HG03135 (cell line): ENCODE results near the gene EXTL1.

Source experiments
- ATAC-seq: cut with Tn5 transposase; IDR thresholded peaks from one replicate; pipeline ENCODE4 v1.9.1; 2021; ENCODE audit warnings: mild to moderate bottlenecking, moderate library complexity; ENCODE audit not compliant: unreplicated experiment

EXTL1 gene

DNA sequence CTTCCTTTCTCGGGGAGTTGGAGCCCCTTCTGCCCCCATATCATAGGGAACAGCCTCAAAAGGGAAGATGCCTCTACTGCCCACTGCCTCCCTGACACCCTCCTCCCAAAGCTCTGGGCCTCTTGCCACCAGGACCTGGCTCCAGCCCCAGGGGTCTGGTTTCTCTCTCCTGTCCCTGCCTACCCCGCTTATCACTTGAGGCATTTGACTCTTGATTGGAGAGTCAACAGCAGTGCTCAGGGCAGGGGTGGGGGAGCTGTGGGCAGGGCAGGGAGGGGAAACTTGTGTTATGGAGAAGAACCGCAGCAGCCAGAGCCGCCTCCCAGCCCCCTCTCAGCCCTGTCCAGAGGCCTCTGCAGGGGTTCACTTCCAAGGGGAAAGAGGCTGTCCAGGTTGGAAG, 45.3 kb downstream of the EXTL1 start:
- no peak for ATAC-seq

DNA sequence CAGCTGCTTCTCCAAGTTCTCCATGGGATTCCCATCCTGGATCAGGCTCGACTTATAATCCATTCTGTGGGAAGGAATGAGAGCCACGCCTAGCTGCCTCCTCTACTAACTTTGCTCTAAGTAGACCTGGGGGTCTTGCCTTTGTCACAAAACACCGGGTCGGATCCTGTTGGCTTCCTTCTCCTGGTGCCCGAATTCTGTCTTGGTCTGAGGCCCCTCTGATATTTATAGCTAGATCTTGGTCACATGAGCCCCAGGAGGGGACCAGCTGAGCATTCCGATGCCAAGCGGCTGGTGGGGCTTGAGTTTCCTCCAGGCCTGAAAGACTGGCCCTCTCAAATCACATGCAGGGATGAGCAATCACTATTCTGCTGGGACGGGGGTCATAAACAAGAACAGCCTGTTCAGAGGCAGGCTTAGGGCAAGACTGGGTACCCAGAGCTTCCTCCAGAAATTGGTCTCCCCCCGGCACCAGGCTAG, 45.9 kb downstream of the EXTL1 start, which contains the start of gene TRIM63:
Gene TRIM63, minus strand, starts transcription at position 199 of the 480 bp plus-strand sequence. Its CDS starts 136 bp downstream, at position 63.
- ATAC-seq = no peak

DNA sequence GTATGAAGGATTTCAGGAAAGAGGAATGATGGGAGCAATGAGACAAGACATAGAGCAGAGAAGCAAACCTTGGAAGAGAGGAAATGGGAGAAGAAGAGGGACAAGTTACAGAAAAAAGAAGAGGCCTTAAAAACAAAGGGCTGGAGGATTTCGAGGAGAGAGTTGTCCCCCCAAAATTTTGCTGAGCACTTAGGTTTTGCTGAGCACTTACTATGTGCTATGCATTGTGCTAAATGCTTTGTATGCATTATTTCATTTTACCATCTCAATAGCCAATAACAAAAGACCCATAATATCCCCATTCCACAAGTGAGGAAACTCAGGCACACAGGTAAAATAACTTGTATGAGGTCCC, 48.3 kb downstream of the EXTL1 start:
- no peak for ATAC-seq

DNA sequence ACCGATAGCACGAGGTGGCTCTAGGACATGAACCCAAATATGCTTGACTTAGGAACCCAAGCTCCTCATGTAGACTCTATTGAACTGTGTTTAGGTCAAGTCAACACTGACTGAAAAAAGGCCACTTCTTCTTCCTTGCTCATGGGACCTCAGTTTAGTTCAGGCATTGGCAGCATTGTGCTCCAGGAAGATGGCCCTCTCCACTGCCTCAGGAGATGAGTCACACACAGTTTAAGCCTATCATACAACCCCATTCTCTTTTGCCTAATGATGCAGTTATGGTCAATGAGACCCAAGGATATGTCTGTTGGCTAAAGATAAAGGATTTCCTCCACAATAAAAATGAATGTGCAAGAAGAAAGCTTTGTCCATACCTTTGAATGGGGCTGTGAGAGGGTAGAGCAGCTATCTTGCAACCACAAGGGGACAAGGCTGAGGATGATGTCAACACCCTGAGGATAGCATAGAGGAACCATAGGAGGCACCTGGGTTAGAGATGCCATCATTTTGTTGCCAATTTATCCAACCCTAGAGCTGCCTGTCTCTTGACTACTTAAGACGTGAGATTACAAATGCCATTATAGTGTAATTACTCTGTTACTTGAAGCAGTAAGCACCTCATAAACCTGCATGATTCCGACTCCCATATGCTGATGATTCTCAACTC, 48.9 kb downstream of the EXTL1 start:
- ATAC-seq = no peak

DNA sequence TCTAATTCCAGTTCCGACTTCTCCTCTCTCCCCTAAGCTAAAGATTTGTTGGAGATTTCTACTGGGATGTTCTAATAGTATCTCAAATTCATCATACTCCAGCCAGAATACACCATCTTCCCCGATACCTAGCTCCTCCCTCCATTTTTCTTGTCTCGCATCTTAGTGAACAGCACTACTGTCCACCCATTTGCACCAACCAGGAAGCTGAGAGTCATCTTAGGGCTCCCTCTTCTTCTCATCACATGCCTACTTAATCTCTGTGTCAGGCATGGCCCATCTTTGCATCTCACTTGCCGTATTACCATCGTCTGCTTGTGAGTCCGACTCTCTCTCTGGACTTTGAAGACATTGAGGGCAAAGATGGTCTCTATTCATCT, 49.4 kb downstream of the EXTL1 start:
- no peak for ATAC-seq

DNA sequence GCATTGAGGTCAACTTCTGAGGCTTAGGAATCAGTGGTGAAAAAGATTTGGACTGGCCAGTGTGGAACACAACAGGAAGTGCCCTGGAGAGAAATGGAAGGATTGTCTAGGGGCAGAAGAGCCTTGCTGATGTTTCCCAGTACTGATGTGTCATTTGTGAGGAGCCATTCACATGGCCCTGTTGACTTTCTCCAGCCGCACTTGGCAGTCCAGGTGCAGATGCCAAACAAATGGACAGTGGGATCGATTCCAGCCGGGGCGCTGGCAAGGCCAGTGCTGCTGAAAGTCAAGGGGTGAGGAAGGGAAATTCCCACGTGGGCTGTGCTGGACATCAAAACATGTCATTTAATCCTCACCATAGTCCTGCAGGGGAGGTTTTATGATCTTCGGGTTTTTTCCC, 50.7 kb downstream of the EXTL1 start:
- no peak for ATAC-seq

DNA sequence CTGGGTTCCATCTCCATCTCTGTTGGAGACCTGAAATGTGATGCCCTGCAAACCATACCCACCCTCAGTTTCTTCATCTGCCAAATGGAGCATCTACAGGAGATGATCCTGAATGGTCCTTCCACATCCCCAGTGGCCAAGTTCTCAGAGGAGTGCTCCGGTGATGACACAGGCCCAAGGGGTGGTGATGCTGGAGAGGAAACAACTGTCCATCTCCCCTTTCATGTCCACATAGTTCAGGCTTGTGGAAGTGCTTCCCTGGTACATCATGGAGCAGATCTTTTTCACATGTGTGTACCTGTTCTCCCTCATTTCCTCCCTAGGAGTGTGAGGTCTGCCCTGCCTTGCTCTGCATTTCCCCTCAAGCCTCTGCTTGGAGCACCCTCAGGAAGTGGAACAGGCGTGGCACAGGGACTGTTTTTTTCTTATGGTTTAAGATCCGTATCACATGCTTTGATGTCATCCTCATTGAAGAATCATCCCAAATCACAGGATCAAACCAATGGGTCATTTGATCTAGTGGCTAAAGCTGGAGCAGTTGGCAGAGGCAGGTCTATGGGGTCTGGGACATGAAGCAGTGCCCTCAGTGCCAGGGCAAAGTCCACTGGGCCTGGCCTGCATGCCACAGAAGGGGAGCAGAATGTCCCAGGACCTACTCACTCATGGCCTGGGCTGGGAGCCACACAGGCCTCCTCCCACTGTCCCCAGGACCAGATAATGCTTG, 54.0 kb downstream of the EXTL1 start:
- no peak for ATAC-seq

DNA sequence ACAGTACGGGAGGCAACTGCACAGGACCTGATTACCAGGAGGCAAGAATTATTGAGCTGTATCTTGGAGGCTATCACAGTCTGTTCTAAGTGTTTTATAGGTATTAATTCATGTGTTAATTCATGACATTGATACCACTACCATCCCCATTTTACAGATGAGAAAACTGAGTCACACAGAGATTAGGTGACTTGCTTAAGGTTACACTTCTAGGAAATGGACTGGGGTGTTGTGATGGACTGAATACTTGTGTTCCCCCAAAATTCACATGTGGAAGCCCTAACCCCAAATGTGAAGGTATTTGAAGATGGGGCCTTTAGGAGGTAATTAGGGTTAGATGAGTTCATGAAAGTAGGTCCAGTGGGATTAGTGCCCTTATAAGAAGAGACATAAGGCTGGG, 55.9 kb downstream of the EXTL1 start:
- no peak for ATAC-seq

DNA sequence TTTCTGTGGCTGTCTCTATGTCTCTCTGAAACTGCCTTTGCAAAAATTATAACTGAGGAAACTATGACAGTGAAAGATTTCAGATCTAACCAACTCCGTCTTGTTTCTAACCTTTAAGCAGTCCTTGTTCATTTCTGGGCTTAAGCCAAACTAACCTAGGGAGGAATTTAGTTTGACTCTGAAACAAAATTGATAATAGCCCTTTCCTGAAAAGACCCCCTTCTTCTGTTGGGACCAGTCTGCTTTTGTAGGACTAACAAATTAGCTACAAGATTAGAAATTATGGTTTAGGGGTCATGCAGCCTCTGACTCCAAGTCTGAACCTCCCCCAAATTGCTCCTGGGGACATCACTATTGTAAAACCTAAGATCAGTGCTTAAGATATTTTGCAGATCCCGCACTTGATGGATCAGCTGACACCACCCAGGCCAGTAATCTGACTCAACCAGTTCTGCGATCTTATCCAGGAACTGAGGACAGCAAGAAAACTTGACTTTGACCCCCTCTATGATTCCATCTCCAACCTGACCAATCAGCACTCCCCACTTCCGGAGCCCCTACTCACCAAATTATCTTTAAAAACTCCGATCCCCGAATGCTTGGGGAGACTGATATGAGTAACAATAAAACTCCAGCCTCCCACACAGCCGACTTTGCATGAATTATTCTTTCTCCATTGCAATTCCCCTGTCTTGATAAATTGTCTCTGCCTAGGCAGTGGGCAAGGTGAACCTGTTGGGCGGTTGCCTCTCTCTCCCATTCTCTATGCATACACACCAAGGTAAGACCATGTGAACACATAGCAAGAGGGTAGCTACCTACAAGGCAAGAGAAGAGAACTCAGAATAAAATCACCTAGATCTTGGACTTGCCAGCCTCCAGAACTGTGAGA, 57.0 kb downstream of the EXTL1 start:
- no peak for ATAC-seq

DNA sequence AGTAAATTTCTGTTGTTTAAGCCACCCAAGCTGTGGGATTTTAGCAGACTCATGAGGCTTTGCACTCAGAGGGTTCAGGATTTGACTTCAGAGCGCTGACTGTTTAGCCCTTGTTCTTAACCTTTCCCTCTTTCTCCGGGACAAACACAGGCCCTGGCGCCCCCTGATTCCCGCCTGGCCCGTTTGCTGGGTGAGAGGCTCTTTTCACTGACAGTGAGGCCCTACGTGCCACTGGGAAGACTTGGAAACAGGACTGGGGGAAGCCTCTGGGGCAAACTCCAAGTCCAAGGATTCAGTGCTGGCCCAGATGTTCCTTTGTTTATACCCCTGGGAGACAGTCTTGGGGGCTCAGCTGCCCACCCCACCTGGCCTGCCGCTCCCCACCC, 57.6 kb downstream of the EXTL1 start:
- ATAC-seq = no peak

DNA sequence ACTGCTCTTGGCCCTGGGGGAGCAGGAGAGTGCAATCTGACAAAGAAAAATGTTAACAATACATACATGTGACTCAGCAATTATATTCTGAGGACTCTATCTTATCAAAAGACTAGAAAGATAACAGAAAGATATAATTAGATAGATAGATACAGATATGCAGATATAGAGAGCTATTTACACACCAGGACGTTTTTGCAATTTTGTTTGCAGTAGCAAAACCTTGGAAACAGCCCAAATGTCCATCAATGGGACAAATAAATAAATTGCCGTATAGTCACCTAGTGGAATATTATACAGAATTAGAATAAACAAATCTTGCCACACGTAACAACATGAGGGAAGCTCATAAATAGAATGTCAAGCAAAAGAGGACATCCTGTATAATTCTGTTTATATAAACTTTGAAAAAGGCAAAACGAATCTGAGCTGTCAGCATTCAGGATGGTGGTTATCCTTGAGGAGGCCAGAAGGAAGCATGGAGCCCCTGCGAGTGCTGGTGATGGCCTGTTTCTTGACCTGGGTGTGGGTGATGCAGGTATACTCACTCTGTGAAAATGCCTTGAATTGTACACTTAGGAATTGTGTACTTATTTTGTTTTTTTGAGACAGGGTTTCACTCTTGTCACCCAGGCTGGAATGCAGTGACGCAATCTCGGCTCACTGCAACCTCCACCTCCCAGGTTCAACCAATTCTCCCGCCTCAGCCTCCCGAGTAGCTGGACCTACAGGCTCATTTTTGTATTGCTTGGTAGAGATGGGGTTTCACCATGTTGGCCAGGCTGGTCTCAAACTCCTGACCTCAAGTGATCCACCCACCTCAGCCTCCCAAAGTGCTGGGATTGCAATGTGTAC, 58.6 kb downstream of the EXTL1 start:
- ATAC-seq = no peak

DNA sequence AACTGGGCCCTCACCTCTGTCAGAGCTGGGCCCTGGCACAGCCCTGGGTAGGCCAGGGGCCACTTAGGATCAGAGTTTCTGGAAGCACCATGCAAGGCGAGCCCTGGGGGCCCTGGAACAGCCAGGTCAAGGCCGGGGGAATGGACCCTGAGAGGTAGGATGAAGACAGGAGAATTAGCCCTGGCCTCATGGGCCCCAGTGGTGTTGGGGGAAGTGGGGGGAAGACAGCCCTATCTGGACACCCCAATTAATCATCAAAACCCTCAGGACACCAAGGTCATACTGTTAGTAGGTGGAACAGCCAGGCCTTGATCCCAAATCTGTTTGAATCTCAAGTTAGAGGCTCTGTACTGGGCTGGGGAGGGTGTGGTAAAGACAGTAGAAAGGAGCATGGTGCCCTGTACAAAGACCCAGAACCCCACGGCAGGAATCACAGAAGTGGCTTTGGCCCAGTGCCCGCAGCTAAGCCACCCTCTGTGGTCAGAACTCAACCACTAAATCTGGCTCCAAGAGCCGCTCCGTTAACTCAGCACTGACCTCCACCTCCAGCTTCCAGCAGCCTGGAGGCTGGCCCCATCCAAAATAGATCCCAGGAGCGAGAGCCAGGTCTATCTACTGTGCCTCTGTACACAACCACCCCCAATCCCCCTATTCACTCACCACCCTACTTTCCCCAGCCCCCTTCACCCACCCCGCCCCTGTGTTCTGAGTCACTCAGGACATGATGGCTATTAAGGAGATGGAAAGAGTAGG, 59.9 kb downstream of the EXTL1 start:
- no peak for ATAC-seq

DNA sequence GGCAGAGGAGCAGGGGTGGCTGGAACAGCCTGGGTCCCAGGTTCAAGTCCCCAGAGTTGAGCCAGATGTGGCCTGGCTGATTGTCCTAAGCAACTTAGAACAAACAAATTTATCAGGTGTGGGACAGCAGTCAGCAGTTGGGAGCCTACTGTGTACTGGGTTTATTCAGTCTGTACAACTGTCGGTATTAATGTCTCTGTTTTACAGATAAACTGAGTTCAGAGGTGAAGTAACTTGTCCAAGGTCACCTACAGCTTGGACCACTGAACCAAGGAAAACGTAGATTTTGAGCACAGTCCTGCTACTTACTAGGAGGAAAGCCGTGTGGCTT, 60.4 kb downstream of the EXTL1 start:
- ATAC-seq = no peak

DNA sequence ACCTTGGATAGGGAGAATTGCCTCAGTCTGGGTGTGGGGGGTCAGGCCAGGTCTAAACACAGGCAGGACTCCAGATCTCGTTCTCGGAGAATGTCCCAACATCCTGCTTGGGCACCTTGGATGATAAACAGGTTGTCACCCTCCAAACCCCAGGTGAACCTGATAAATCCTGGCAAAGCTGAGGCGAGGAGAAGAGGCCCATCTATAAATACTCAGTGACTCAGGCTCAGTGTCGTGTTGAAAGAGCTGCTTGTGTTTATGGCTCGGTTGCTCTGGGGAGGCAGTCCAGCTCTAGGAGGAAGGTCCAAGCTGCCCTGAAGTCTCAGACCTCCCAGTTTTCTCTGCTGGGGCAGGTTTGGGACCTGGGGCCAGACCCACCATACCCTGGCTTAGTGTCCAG, 61.6 kb downstream of the EXTL1 start:
- no peak for ATAC-seq

DNA sequence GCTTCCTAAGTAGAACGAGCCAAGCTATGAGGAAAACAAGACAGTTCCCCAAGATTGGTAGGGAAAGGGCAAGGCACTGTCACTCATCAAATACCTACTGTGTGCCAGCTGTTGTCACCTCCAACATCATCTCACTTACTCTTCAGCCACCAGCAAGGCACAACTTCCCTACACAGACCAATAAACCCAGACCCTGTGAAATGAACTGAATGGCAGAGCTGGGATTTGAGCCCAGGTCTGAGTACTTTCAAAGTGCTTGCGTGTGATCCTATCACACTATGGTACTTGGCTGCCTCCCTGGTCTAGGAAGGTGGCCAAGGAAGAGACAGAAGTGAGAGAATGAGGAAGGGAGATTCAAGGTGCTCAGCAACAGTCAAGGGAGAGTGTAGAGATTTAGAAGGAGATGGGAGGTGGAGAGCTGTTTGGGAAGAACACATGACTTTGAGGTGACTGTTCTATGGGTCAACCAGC, 62.6 kb downstream of the EXTL1 start:
- ATAC-seq = no peak

DNA sequence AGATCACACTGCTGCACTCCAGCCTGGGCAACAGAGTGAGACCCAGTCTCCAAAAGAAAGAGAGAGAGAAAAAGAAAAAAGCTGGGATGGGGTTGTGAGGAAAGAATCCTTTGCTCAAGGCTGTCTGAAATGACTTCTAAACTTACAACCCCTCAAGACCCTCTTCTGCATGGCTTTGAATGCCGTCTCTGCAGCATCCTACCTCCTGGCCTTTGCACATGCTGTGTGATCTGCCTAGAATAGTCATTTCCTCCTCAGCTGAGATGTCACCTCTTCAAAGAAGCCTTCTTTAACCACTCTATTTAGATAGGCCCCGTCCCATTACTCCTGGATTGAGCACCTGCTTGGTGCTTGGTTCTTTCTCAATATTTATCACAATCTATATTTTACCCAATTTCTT, 63.3 kb downstream of the EXTL1 start:
- no peak for ATAC-seq
